Measurements from ENCODE around the gene ADAD2.

GRCh38 chr16:84155771-84156170 is 35.2 kb upstream of the ADAD2 start:
- TF ChIP-seq, protein P1, sequence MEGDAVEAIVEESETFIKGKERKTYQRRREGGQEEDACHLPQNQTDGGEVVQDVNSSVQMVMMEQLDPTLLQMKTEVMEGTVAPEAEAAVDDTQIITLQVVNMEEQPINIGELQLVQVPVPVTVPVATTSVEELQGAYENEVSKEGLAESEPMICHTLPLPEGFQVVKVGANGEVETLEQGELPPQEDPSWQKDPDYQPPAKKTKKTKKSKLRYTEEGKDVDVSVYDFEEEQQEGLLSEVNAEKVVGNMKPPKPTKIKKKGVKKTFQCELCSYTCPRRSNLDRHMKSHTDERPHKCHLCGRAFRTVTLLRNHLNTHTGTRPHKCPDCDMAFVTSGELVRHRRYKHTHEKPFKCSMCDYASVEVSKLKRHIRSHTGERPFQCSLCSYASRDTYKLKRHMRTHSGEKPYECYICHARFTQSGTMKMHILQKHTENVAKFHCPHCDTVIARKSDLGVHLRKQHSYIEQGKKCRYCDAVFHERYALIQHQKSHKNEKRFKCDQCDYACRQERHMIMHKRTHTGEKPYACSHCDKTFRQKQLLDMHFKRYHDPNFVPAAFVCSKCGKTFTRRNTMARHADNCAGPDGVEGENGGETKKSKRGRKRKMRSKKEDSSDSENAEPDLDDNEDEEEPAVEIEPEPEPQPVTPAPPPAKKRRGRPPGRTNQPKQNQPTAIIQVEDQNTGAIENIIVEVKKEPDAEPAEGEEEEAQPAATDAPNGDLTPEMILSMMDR (IDR thresholded peaks at IDR 0.05), result no peak
- TF ChIP-seq POLR2A (IDR thresholded peaks at IDR 0.05), result no peak

All from esophagus squamous epithelium (tissue), 4 donors.